A549 treated with CpdA at 1 μM for 4 hours (cell line): ENCODE measurements around the gene LMO7. TPM values are rescaled to one million over a fixed set of nuclear protein-coding genes. Genes with fewer than 3 reads are reported as not detected.

Source experiments
- total RNA-seq: library from RNA; stranded (reverse); fragments of 200-300 nt; extraction: Qiagen RNA extraction; gene quantifications from 5 replicates; pipeline ENCODE4 v1.2.3, GENCODE V29; 2022; ENCODE audit warnings: low read depth

Gene LMO7
- 33.5 to 51.4 TPM (median 44.3 TPM) in 5 replicates for total RNA-seq

DNA sequence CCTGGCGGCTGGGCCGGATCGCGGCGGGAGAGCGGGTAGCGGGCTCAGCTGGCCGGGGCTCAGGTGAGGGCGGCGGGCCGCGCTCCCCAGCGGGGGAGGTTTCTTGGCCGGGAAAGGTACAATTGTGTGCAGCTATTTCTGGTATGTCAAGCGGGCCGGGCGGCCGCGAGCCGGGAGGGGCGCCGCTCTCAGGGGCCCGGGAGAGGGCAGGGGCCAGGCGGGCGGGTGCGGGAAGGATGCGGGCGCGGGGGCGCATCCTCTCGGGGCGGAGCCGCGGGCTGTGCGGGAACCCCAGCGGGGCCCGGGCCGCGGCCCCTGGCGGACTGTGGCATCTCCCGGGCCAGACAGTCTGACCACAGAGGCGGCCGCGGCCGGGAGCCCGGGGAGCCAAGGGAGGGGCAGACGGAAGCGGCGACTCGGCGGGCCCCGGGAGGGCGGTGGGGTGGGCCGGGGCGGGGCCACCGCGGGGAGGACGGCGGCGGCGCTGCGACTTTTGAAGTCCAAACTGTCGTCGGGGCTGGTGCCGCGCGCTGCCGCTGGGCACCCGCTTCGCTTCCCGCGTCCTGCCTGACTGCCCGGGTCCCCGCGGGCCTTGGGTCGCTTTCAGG lies at the start of gene LMO7:
Gene LMO7 (plus strand): TSS at position 503 of the 608 bp plus-strand sequence. CDS start 328 bp downstream, outside the sequence.

Other genes starting within 250 kb of the LMO7 start
- gene TBC1D4, start 154.2 kb upstream of the LMO7 start, total RNA-seq: 13.6 to 17.6 TPM (median 17.3 TPM) in 5 replicates
- gene COMMD6, start 98.5 kb upstream of the LMO7 start, total RNA-seq: 116 to 156 TPM (median 142 TPM) in 5 replicates
- gene UCHL3, start 86.5 kb upstream of the LMO7 start, total RNA-seq: 49.0 to 53.6 TPM (median 50.1 TPM) in 5 replicates